Left lung (tissue), 10 donors: ENCODE measurements around the gene SLC29A4. TPM values are rescaled to one million over a fixed set of nuclear protein-coding genes. Genes with fewer than 3 reads are reported as not detected.
"Not testable (repeated sequence)": the region's sequence is repeated elsewhere in the genome, so short reads cannot be mapped to it uniquely, and the experiment has no call there.

Source experiments
- ATAC-seq: fragments of 200-7000 bp; cut with Tn5 transposase; one replicate; pipeline ENCODE4 v1.9.1; 2020; ENCODE audit warnings: moderate library complexity
- DNase-seq, 4 donors: peaks; one replicate each; pipeline ENCODE4 v3.0.0-alpha.2; 2013 to 2020
- H3K27ac ChIP-seq, 2 donors: fragments of 200-600 bp; sonication (generic) in 1 of 2; one replicate each; pipeline versions ENCODE4 v1.5.0 to v1.8.0; 2020 to 2021
- H3K27me3 ChIP-seq, 2 donors: fragments of 200-600 bp; sonication (generic) in 1 of 2; one replicate each; pipeline versions ENCODE4 v1.5.0 to v1.8.0; 2020 to 2021
- H3K36me3 ChIP-seq, 2 donors: fragments of 200-600 bp; sonication (generic) in 1 of 2; one replicate each; pipeline versions ENCODE4 v1.5.0 to v1.8.0; 2020 to 2021
- H3K4me1 ChIP-seq, 2 donors: fragments of 200-600 bp; one replicate each; pipeline ENCODE4 v1.8.0; 2021
- H3K4me3 ChIP-seq, 2 donors: fragments of 200-600 bp; sonication (generic) in 1 of 2; one replicate each; pipeline versions ENCODE4 v1.5.0 to v1.8.0; 2020 to 2021; ENCODE audit warnings: mild to moderate bottlenecking in 1 of 2
- H3K9me3 ChIP-seq, 2 donors: fragments of 200-600 bp; sonication (generic) in 1 of 2; one replicate each; pipeline versions ENCODE4 v1.5.0 to v1.8.0; 2020 to 2021
- CTCF ChIP-seq, 2 donors: fragments of 200-600 bp; sonication (generic) in 1 of 2; IDR thresholded peaks; one replicate each; pipeline versions ENCODE4 v1.5.0 to v1.8.0; 2021; ENCODE audit warnings: antibody characterized with exemption in 2 of 2
- intact Hi-C, 2 donors: fragments of 100-400 bp; cut with DNase I; formaldehyde crosslinking; loops; one replicate each; pipeline versions ENCODE4 v1.11.2 to v1.14.2; 2022
- polyA plus RNA-seq, 6 donors: library from polyadenylated mRNA; unstranded; fragments of 120-200 nt; gene quantifications; one replicate each; pipeline ENCODE4 v1.2.1, GENCODE V29; 2013; ENCODE audit not compliant: insufficient read length in 6 of 6
- total RNA-seq, 2 donors: library from RNA; stranded (reverse); fragmentation: NEBNext Ultra II Directional; extraction: Animal tissue kit (Norgen Biotek cat#: 25700); gene quantifications; one replicate each; pipeline ENCODE4 v1.2.1, GENCODE V29; 2021
- donor health status: DM: no; HTN: yes; CAD: no.
- donor health status: DM: no; HTN: no; CAD: no.

SLC29A4 gene
- total and polyA plus RNA-seq, 8 donors, result 1.2 to 35.0 (median 21.0) TPM

- H3K27ac ChIP-seq, result no peak overlapping the region
- H3K4me1 ChIP-seq, result no peaks in the 10 kb centered on the region
- no peak for ATAC-seq
- no peak overlapping the region for H3K4me3 ChIP-seq
- no peaks in the 10 kb centered on the region for H3K27me3 ChIP-seq
- intact Hi-C loops, result no loop called here
- peaks cover 0 to 79% of the 10 kb centered on the region in 2 donors for H3K36me3 ChIP-seq
- no peaks in the 10 kb centered on the region for H3K9me3 ChIP-seq
- DNase-seq, result no peak
- no peak for TF ChIP-seq CTCF (IDR thresholded peaks at IDR 0.05)
Observed at GRCh38 chr7:5309146-5309545, 26.4 kb downstream of the SLC29A4 start.

- H3K27me3 ChIP-seq, result no peaks in the 10 kb centered on the region
- no peak for TF ChIP-seq CTCF (IDR thresholded peaks at IDR 0.05)
- intact Hi-C loops, result no loop called here
- no peak overlapping the region for H3K4me3 ChIP-seq
- H3K9me3 ChIP-seq, result no peaks in the 10 kb centered on the region
- no peak overlapping the region for H3K27ac ChIP-seq
- peaks cover 0 to 97% of the 10 kb centered on the region in 2 donors for H3K36me3 ChIP-seq
- H3K4me1 ChIP-seq, result no peaks in the 10 kb centered on the region
- ATAC-seq (no peak), DNase-seq (no peak)
Observed at GRCh38 chr7:5310822-5311405, 28.2 kb downstream of the SLC29A4 start.

- intact Hi-C loops, H3K27ac ChIP-seq, H3K4me1 ChIP-seq, ATAC-seq, DNase-seq, H3K9me3 ChIP-seq, H3K27me3 ChIP-seq, H3K4me3 ChIP-seq: not testable (repeated sequence)
- H3K36me3 ChIP-seq, result peaks cover 0 to 97% of the 10 kb centered on the region in 2 donors
Observed at GRCh38 chr7:5312276-5313070, 29.7 kb downstream of the SLC29A4 start.

- H3K27ac ChIP-seq, H3K4me1 ChIP-seq, H3K27me3 ChIP-seq, ATAC-seq, DNase-seq, intact Hi-C loops, H3K9me3 ChIP-seq, H3K4me3 ChIP-seq: not testable (repeated sequence)
- peaks cover 0 to 97% of the 10 kb centered on the region in 2 donors for H3K36me3 ChIP-seq
Observed at GRCh38 chr7:5313076-5313885, 30.5 kb downstream of the SLC29A4 start.

GRCh38 chr7:5314864-5315263, 32.1 kb downstream of the SLC29A4 start:
- ATAC-seq, result no peak

More at GRCh38 chr7:5314864-5315263, 32.1 kb downstream of the SLC29A4 start:
- no peak for TF ChIP-seq CTCF (IDR thresholded peaks at IDR 0.05)
- Histone ChIP-seq H3K27me3 (no peaks in the 10 kb centered on the region), H3K4me3 (no peak overlapping the region), H3K9me3 (peaks cover 0 to 9% of the 10 kb centered on the region in 2 donors), H3K4me1 (no peaks in the 10 kb centered on the region), H3K27ac (no peak overlapping the region), H3K36me3 (peaks cover 0 to 97% of the 10 kb centered on the region in 2 donors)
- intact Hi-C loops, result no loop called here
- no peak for DNase-seq
